ENCODE results near the gene TBX2. TPM values are rescaled to one million over a fixed set of nuclear protein-coding genes. Genes with fewer than 3 reads are reported as not detected.

TBX2 gene
- total RNA-seq, 5 donors from 2014 or later (not counting 1 experiment from before 2014, with no cell fraction given), result 0.26 to 0.82 (median 0.32) TPM; not detected in 2

- CTCF ChIA-PET, result interaction anchor here in 1 of 2 donors (0.7 kb wide), 3 partner anchors 21 to 452 kb away, joined by 3 to 4 read pairs (median 3); partner anchors contain the start of gene TBX2
- no peaks in the 10 kb centered on the region for H3K36me3 ChIP-seq (ENCODE audit: control insufficient read depth in 2 of 2, extremely low read depth in 1 of 2, insufficient read depth in 1 of 2, low read length in 1 of 2)
- peaks cover 6 to 48% of the 10 kb centered on the region in 2 experiments for H3K27me3 ChIP-seq (replicated peaks in 1 of 2; ENCODE audit: control insufficient read depth in 2 of 2, extremely low read depth in 1 of 2, insufficient read depth in 2 of 2, low read length in 1 of 2)
- Mint-ChIP-seq H3K4me1 (peaks cover 0 to 4% (median 0%) of the 10 kb centered on the region in 3 donors), H3K27ac (no peak overlapping the region), H3K36me3 (no peaks in the 10 kb centered on the region), H3K4me3 (no peak overlapping the region), H3K9me3 (no peaks in the 10 kb centered on the region), H3K27me3 (peaks cover 44 to 68% of the 10 kb centered on the region in 2 donors)
- POLR2A ChIA-PET, result no interaction called here
- WGBS (ENCODE audit: insufficient coverage), result 50% methylated on average over 2 of the region's 4 CpGs
- DNase-seq (no peak), ATAC-seq (replicated peaks in 1 of 4) (no peak)
- no peaks in the 10 kb centered on the region for H3K9me3 ChIP-seq
- peaks cover 0 to 9% of the 10 kb centered on the region in 2 experiments for H3K4me1 ChIP-seq (ENCODE audit: control insufficient read depth in 1 of 2, extremely low read depth in 1 of 2, insufficient read depth in 2 of 2, low read length in 2 of 2)
- no peak overlapping the region for H3K4me3 ChIP-seq (ENCODE audit: control insufficient read depth in 1 of 2, extremely low read depth in 1 of 2, low read length in 1 of 2)
- no peak overlapping the region for H3K27ac ChIP-seq (ENCODE audit: low read length)
Measured at GRCh38 chr17:61420052-61420451, 20.4 kb downstream of the TBX2 start.

GRCh38 chr17:61420745-61421398, 21.2 kb downstream of the TBX2 start:
- 69% methylated on average over 2 of the region's 4 CpGs for whole genome bisulfite sequencing (ENCODE audit: insufficient coverage)
- H3K27me3 ChIP-seq (replicated peaks in 1 of 2; ENCODE audit: control insufficient read depth in 2 of 2, extremely low read depth in 1 of 2, insufficient read depth in 2 of 2, low read length in 1 of 2), result peaks cover 6 to 49% of the 10 kb centered on the region in 2 experiments
- Mint-ChIP-seq H3K36me3 (no peaks in the 10 kb centered on the region), H3K4me3 (no peak overlapping the region), H3K4me1 (peaks cover 0 to 4% (median 0%) of the 10 kb centered on the region in 3 donors), H3K27me3 (peaks cover 49 to 72% of the 10 kb centered on the region in 2 donors), H3K27ac (no peak overlapping the region), H3K9me3 (no peaks in the 10 kb centered on the region)
- H3K27ac ChIP-seq (ENCODE audit: low read length), result no peak overlapping the region
- no peak overlapping the region for H3K4me3 ChIP-seq (ENCODE audit: control insufficient read depth in 1 of 2, extremely low read depth in 1 of 2, low read length in 1 of 2)
- H3K4me1 ChIP-seq (ENCODE audit: control insufficient read depth in 1 of 2, extremely low read depth in 1 of 2, insufficient read depth in 2 of 2, low read length in 2 of 2), result peaks cover 0 to 9% of the 10 kb centered on the region in 2 experiments
- DNase-seq (no peak), ATAC-seq (replicated peaks in 1 of 4) (no peak)
- no peaks in the 10 kb centered on the region for H3K36me3 ChIP-seq (ENCODE audit: control insufficient read depth in 2 of 2, extremely low read depth in 1 of 2, insufficient read depth in 1 of 2, low read length in 1 of 2)
- ChIA-PET CTCF (interaction anchor here in 1 of 2 donors (0.7 kb wide), 2 partner anchors 21 to 451 kb away, joined by 3 to 4 read pairs; partner anchors contain the start of gene TBX2), POLR2A (no interaction called here)
- no peaks in the 10 kb centered on the region for H3K9me3 ChIP-seq

- Histone ChIP-seq H3K4me3 (ENCODE audit: control insufficient read depth in 1 of 2, extremely low read depth in 1 of 2, low read length in 1 of 2) (no peak overlapping the region), H3K27me3 (replicated peaks in 1 of 2; ENCODE audit: control insufficient read depth in 2 of 2, extremely low read depth in 1 of 2, insufficient read depth in 2 of 2, low read length in 1 of 2) (peaks cover 6 to 48% of the 10 kb centered on the region in 2 experiments), H3K27ac (ENCODE audit: low read length) (no peak overlapping the region), H3K36me3 (ENCODE audit: control insufficient read depth in 2 of 2, extremely low read depth in 1 of 2, insufficient read depth in 1 of 2, low read length in 1 of 2) (no peaks in the 10 kb centered on the region), H3K9me3 (no peaks in the 10 kb centered on the region), H3K4me1 (ENCODE audit: control insufficient read depth in 1 of 2, extremely low read depth in 1 of 2, insufficient read depth in 2 of 2, low read length in 2 of 2) (peaks cover 0 to 7% of the 10 kb centered on the region in 2 experiments)
- H3K36me3 Mint-ChIP-seq, result no peaks in the 10 kb centered on the region
- peaks cover 50 to 73% of the 10 kb centered on the region in 2 donors for H3K27me3 Mint-ChIP-seq
- H3K27ac Mint-ChIP-seq, result no peak overlapping the region
- no peaks in the 10 kb centered on the region for H3K9me3 Mint-ChIP-seq
- no peak for ATAC-seq (replicated peaks in 1 of 4)
- peaks cover 0 to 4% (median 0%) of the 10 kb centered on the region in 3 donors for H3K4me1 Mint-ChIP-seq
- ChIA-PET CTCF (no interaction called here), POLR2A (no interaction called here)
- H3K4me3 Mint-ChIP-seq, result no peak overlapping the region
- no peak for DNase-seq
- WGBS (ENCODE audit: insufficient coverage), result no CpG with 5 or more reads among the region's 4 CpGs
Measured at GRCh38 chr17:61421460-61421859, 21.8 kb downstream of the TBX2 start.

- H3K4me3 ChIP-seq (ENCODE audit: control insufficient read depth in 1 of 2, extremely low read depth in 1 of 2, low read length in 1 of 2), result no peak overlapping the region
Measured at GRCh38 chr17:61422116-61422799, 22.6 kb downstream of the TBX2 start.

GRCh38 chr17:61422869-61423268, 23.2 kb downstream of the TBX2 start:
- CTCF ChIA-PET, result no interaction called here
- Mint-ChIP-seq H3K27ac (no peak overlapping the region), H3K4me1 (no peaks in the 10 kb centered on the region), H3K9me3 (no peaks in the 10 kb centered on the region), H3K4me3 (no peak overlapping the region), H3K36me3 (no peaks in the 10 kb centered on the region), H3K27me3 (peaks cover 50 to 69% of the 10 kb centered on the region in 2 donors)
- DNase-seq, result no peak
- Histone ChIP-seq H3K9me3 (no peaks in the 10 kb centered on the region), H3K4me1 (ENCODE audit: control insufficient read depth in 1 of 2, extremely low read depth in 1 of 2, insufficient read depth in 2 of 2, low read length in 2 of 2) (no peaks in the 10 kb centered on the region), H3K27ac (ENCODE audit: low read length) (no peak overlapping the region), H3K4me3 (ENCODE audit: control insufficient read depth in 1 of 2, extremely low read depth in 1 of 2, low read length in 1 of 2) (no peak overlapping the region), H3K36me3 (ENCODE audit: control insufficient read depth in 2 of 2, extremely low read depth in 1 of 2, insufficient read depth in 1 of 2, low read length in 1 of 2) (no peaks in the 10 kb centered on the region), H3K27me3 (replicated peaks in 1 of 2; ENCODE audit: control insufficient read depth in 2 of 2, extremely low read depth in 1 of 2, insufficient read depth in 2 of 2, low read length in 1 of 2) (peaks cover 6 to 35% of the 10 kb centered on the region in 2 experiments)
- POLR2A ChIA-PET, result no interaction called here
- WGBS (ENCODE audit: insufficient coverage), result no CpG with 5 or more reads among the region's 2 CpGs
- ATAC-seq (replicated peaks in 1 of 4), result no peak

More at GRCh38 chr17:61422116-61422799, 22.6 kb downstream of the TBX2 start:
- H3K27me3 ChIP-seq (replicated peaks in 1 of 2; ENCODE audit: control insufficient read depth in 2 of 2, extremely low read depth in 1 of 2, insufficient read depth in 2 of 2, low read length in 1 of 2), result peaks cover 6 to 40% of the 10 kb centered on the region in 2 experiments
- ChIA-PET CTCF (no interaction called here), POLR2A (no interaction called here)
- H3K27ac ChIP-seq (ENCODE audit: low read length), result no peak overlapping the region
- H3K4me1 ChIP-seq (ENCODE audit: control insufficient read depth in 1 of 2, extremely low read depth in 1 of 2, insufficient read depth in 2 of 2, low read length in 2 of 2), result no peaks in the 10 kb centered on the region
- H3K36me3 ChIP-seq (ENCODE audit: control insufficient read depth in 2 of 2, extremely low read depth in 1 of 2, insufficient read depth in 1 of 2, low read length in 1 of 2), result no peaks in the 10 kb centered on the region
- H3K4me1 Mint-ChIP-seq, result no peaks in the 10 kb centered on the region
- no peak for ATAC-seq (replicated peaks in 1 of 4)
- no peaks in the 10 kb centered on the region for H3K9me3 ChIP-seq
- no peak overlapping the region for H3K4me3 Mint-ChIP-seq
- H3K36me3 Mint-ChIP-seq, result no peaks in the 10 kb centered on the region
- no peak overlapping the region for H3K27ac Mint-ChIP-seq
- DNase-seq, result no peak
- H3K9me3 Mint-ChIP-seq, result no peaks in the 10 kb centered on the region
- peaks cover 50 to 69% of the 10 kb centered on the region in 2 donors for H3K27me3 Mint-ChIP-seq
- WGBS (ENCODE audit: insufficient coverage), result no CpG with 5 or more reads among the region's 5 CpGs

- H3K27me3 ChIP-seq (replicated peaks in 1 of 2; ENCODE audit: control insufficient read depth in 2 of 2, extremely low read depth in 1 of 2, insufficient read depth in 2 of 2, low read length in 1 of 2), result peaks cover 6 to 34% of the 10 kb centered on the region in 2 experiments
- no peaks in the 10 kb centered on the region for H3K36me3 ChIP-seq (ENCODE audit: control insufficient read depth in 2 of 2, extremely low read depth in 1 of 2, insufficient read depth in 1 of 2, low read length in 1 of 2)
- CTCF ChIA-PET, result no interaction called here
- WGBS (ENCODE audit: insufficient coverage), result 72% methylated on average over 5 of the region's 10 CpGs
- Mint-ChIP-seq H3K27me3 (peaks cover 44 to 58% of the 10 kb centered on the region in 2 donors), H3K9me3 (no peaks in the 10 kb centered on the region), H3K4me3 (no peak overlapping the region), H3K4me1 (no peaks in the 10 kb centered on the region), H3K27ac (no peak overlapping the region), H3K36me3 (no peaks in the 10 kb centered on the region)
- ATAC-seq (replicated peaks in 1 of 4) (no peak), DNase-seq (no peak)
- no peaks in the 10 kb centered on the region for H3K4me1 ChIP-seq (ENCODE audit: control insufficient read depth in 1 of 2, extremely low read depth in 1 of 2, insufficient read depth in 2 of 2, low read length in 2 of 2)
- POLR2A ChIA-PET, result no interaction called here
- no peak overlapping the region for H3K27ac ChIP-seq (ENCODE audit: low read length)
- no peak overlapping the region for H3K4me3 ChIP-seq (ENCODE audit: control insufficient read depth in 1 of 2, extremely low read depth in 1 of 2, low read length in 1 of 2)
- no peaks in the 10 kb centered on the region for H3K9me3 ChIP-seq
Measured at GRCh38 chr17:61423967-61424649, 24.5 kb downstream of the TBX2 start.
